Astrocyte of the hippocampus (primary cell): Measurements from ENCODE around the gene DCAF4L1.

Experiments used
- DNase-seq: peaks from one replicate; pipeline ENCODE4 v3.0.0; 2011; ENCODE audit warnings: low read depth, low spot score

The DCAF4L1 gene

GRCh38 chr4:41981456-41981855, at the start of gene DCAF4L1:
Gene DCAF4L1, plus strand, starts transcription at chr4:41981756. Its CDS starts 37 bp downstream, at chr4:41981793.
- no peak for DNase-seq

- DNase-seq: no peak
These were observed 48.6 kb upstream of the DCAF4L1 start for GRCh38 chr4:41932988-41933387.

- no peak for DNase-seq
These were observed 47.5 kb upstream of the DCAF4L1 start for GRCh38 chr4:41933997-41934503.

GRCh38 chr4:41934514-41934900, 47.0 kb upstream of the DCAF4L1 start:
- no peak for DNase-seq

- peak; percentile 93 for DNase-seq
These were observed 46.5 kb upstream of the DCAF4L1 start, which contains the start of gene TMEM33 for GRCh38 chr4:41934901-41935651. Gene TMEM33, plus strand, starts transcription at chr4:41935429. Its CDS starts 56 bp downstream, at chr4:41935485.

- no peak for DNase-seq
These were observed 45.9 kb upstream of the DCAF4L1 start for GRCh38 chr4:41935652-41936021.

- DNase-seq: no peak
These were observed 42.4 kb upstream of the DCAF4L1 start for GRCh38 chr4:41939016-41939626.

- DNase-seq: no peak
These were observed 40.7 kb upstream of the DCAF4L1 start for GRCh38 chr4:41940834-41941233.

- no peak for DNase-seq
These were observed 38.0 kb upstream of the DCAF4L1 start for GRCh38 chr4:41943506-41943905.

GRCh38 chr4:41944089-41944488, 37.5 kb upstream of the DCAF4L1 start:
- no peak for DNase-seq

- no peak for DNase-seq
These were observed 32.0 kb upstream of the DCAF4L1 start for GRCh38 chr4:41949531-41949930.

GRCh38 chr4:41957634-41958033, 23.9 kb upstream of the DCAF4L1 start:
- DNase-seq: peak; percentile 15

- DNase-seq: peak; percentile 13
These were observed 18.5 kb upstream of the DCAF4L1 start for GRCh38 chr4:41963105-41963504.

- no peak for DNase-seq
These were observed 17.2 kb upstream of the DCAF4L1 start for GRCh38 chr4:41964401-41964800.

GRCh38 chr4:41967392-41967791, 14.2 kb upstream of the DCAF4L1 start:
- DNase-seq: no peak

GRCh38 chr4:41969671-41970070, 11.9 kb upstream of the DCAF4L1 start:
- no peak for DNase-seq

GRCh38 chr4:41975341-41975740, 6.2 kb upstream of the DCAF4L1 start:
- no peak for DNase-seq

- DNase-seq: no peak
These were observed 4.6 kb upstream of the DCAF4L1 start for GRCh38 chr4:41976775-41977516.

- DNase-seq: peak; percentile 30
These were observed 3.8 kb upstream of the DCAF4L1 start for GRCh38 chr4:41977709-41978108.

- no peak for DNase-seq
These were observed 1.2 kb downstream of the DCAF4L1 start for GRCh38 chr4:41982716-41983115.

GRCh38 chr4:41985151-41985550, 3.6 kb downstream of the DCAF4L1 start:
- DNase-seq: no peak

- DNase-seq: no peak
These were observed 8.4 kb downstream of the DCAF4L1 start for GRCh38 chr4:41989994-41990364.
